ENCODE results near the gene IL10. TPM values are rescaled to one million over a fixed set of nuclear protein-coding genes. Genes with fewer than 3 reads are reported as not detected.

IL10 gene
- total RNA-seq, 1 donor from 2014 or later, result not detected

DNA sequence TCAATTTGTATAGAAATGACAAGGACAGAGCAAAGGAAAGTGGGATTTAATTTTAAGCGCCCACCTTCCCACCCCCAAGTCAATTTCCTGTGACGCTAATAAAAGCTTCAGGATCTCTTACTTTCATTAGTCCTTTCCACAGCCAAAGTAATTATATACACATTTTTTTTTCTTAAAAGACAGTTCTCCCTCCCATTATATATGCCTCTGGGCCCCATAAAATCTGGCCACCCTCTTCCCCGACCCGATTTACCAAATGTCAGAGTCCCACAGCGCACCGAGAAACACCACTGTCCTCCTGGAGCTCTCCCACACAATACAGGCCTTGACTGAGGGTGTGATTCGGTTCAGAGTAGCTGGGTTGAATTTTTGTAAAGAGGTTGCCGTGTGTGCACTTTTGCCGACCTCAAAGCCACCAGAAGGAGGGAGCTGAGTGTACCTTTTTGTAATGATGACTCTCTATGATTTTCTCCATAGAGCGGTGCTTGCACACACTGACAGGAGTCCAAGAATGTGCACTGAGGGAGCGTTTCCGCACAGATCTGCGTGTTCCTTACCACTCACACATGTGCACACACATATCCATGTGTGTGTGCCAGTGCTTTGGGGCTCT is 26.2 kb upstream of the IL10 start:
- H3K4me3 Mint-ChIP-seq (ENCODE audit: unreplicated experiment), result no peak overlapping the region
- peaks cover 8% of the 10 kb centered on the region for H3K27me3 Mint-ChIP-seq (ENCODE audit: low read depth)
- no peaks in the 10 kb centered on the region for H3K9me3 Mint-ChIP-seq (ENCODE audit: low read depth)
- TF ChIP-seq, protein P1, sequence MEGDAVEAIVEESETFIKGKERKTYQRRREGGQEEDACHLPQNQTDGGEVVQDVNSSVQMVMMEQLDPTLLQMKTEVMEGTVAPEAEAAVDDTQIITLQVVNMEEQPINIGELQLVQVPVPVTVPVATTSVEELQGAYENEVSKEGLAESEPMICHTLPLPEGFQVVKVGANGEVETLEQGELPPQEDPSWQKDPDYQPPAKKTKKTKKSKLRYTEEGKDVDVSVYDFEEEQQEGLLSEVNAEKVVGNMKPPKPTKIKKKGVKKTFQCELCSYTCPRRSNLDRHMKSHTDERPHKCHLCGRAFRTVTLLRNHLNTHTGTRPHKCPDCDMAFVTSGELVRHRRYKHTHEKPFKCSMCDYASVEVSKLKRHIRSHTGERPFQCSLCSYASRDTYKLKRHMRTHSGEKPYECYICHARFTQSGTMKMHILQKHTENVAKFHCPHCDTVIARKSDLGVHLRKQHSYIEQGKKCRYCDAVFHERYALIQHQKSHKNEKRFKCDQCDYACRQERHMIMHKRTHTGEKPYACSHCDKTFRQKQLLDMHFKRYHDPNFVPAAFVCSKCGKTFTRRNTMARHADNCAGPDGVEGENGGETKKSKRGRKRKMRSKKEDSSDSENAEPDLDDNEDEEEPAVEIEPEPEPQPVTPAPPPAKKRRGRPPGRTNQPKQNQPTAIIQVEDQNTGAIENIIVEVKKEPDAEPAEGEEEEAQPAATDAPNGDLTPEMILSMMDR (IDR thresholded peaks at IDR 0.05), result peak; percentile 11
- DNase-seq (ENCODE audit: low spot score), result no peak
- no peaks in the 10 kb centered on the region for H3K36me3 Mint-ChIP-seq (ENCODE audit: low read depth)
- H3K27ac Mint-ChIP-seq (ENCODE audit: unreplicated experiment), result no peak overlapping the region
- no peaks in the 10 kb centered on the region for H3K4me1 Mint-ChIP-seq (ENCODE audit: low read depth)

DNA sequence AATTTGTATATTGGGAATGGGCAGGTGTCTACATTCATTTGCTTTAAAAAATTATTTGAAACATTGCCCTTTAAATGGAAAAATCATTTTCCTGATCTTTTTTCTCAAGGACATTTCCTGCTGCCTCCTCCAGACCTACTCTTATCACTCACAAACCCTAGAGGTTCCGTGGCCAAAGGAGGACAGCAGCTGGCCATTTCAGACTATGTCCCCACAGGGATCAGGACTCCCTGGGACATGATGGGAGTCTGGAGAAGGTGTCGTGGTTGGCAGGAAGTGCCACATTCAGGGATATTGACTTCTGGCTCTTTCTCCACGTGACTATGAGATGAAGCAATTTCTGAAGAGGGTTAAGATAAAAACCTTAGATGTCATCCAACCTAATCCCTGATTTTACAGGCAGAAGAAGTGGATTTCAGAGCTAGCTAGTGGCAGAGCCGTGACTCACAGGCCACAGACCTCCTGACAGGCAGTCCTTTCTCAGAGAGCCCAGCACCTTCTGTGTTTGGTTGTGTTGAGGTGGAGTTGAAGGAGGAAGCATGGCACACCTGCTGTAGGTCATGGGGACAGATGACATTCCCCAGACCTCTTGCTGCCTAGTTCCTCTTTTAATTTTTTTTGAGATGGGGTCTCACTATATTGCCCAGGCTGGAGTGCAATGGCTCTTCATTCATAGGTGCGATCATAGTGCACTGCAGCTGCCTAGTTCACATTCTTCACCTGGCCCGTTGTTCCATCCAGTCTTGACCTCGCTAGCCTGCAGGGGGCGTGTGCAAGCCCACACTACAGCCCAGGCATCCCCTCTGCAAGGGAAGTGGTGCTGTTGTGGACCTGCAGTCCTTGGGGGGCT is 25.5 kb upstream of the IL10 start:
- H3K36me3 Mint-ChIP-seq (ENCODE audit: low read depth), result no peaks in the 10 kb centered on the region
- no peak overlapping the region for H3K4me3 Mint-ChIP-seq (ENCODE audit: unreplicated experiment)
- no peaks in the 10 kb centered on the region for H3K9me3 Mint-ChIP-seq (ENCODE audit: low read depth)
- TF ChIP-seq, protein P1 (IDR thresholded peaks at IDR 0.05), result peak; percentile 58
- no peak overlapping the region for H3K27ac Mint-ChIP-seq (ENCODE audit: unreplicated experiment)
- H3K4me1 Mint-ChIP-seq (ENCODE audit: low read depth), result no peaks in the 10 kb centered on the region
- no peak for DNase-seq (ENCODE audit: low spot score)
- H3K27me3 Mint-ChIP-seq (ENCODE audit: low read depth), result peaks cover 8% of the 10 kb centered on the region

DNA sequence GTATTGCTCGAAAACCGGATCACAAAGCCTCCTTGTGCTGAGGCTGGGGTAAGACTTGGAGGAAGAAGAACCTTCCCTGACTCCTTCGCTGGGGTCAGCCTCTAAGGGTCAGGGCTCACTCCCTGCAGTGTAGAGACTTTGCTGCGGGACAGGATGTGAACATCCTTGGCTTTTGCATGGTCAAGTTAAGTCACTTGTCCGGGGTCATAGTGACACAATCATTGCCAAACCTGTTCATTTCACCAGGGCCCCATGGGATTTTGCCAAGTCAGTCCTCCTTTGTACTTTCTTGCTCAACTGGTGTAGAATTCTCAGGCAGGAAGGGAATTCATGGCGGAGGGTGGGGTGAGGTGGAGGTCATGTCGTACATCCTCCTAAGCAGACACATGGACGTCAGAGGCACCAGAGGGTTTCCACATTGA is 24.7 kb upstream of the IL10 start:
- Mint-ChIP-seq H3K4me3 (ENCODE audit: unreplicated experiment) (no peak overlapping the region), H3K27ac (ENCODE audit: unreplicated experiment) (no peak overlapping the region), H3K9me3 (ENCODE audit: low read depth) (no peaks in the 10 kb centered on the region), H3K4me1 (ENCODE audit: low read depth) (peaks cover 6% of the 10 kb centered on the region), H3K36me3 (ENCODE audit: low read depth) (no peaks in the 10 kb centered on the region), H3K27me3 (ENCODE audit: low read depth) (peaks cover 6% of the 10 kb centered on the region)
- DNase-seq (ENCODE audit: low spot score), result no peak
- TF ChIP-seq, protein P1 (IDR thresholded peaks at IDR 0.05), result no peak

DNA sequence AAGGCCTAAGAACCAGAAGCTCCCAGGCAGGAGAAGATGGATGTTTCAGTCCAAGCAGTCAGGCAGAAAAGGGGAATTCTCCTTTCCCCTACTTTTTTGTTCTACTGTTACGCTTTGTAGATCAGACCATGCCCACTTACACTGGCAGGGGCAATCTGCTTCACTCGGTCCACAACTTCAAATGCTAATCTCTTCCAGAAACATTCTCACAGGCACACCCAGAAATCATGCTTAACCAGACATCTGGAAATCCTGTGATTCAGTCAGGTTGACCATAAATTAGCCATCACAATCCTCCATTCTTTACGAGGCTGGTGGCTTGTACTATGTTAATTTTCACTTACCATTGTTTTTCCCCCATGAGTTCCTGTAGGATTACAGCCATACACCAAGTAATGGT is 23.8 kb upstream of the IL10 start:
- H3K4me3 Mint-ChIP-seq (ENCODE audit: unreplicated experiment), result no peak overlapping the region
- TF ChIP-seq, protein P1 (IDR thresholded peaks at IDR 0.05), result no peak
- H3K27ac Mint-ChIP-seq (ENCODE audit: unreplicated experiment), result no peak overlapping the region
- peaks cover 12% of the 10 kb centered on the region for H3K4me1 Mint-ChIP-seq (ENCODE audit: low read depth)
- no peak for DNase-seq (ENCODE audit: low spot score)
- no peaks in the 10 kb centered on the region for H3K9me3 Mint-ChIP-seq (ENCODE audit: low read depth)
- peaks cover 4% of the 10 kb centered on the region for H3K27me3 Mint-ChIP-seq (ENCODE audit: low read depth)
- H3K36me3 Mint-ChIP-seq (ENCODE audit: low read depth), result no peaks in the 10 kb centered on the region

DNA sequence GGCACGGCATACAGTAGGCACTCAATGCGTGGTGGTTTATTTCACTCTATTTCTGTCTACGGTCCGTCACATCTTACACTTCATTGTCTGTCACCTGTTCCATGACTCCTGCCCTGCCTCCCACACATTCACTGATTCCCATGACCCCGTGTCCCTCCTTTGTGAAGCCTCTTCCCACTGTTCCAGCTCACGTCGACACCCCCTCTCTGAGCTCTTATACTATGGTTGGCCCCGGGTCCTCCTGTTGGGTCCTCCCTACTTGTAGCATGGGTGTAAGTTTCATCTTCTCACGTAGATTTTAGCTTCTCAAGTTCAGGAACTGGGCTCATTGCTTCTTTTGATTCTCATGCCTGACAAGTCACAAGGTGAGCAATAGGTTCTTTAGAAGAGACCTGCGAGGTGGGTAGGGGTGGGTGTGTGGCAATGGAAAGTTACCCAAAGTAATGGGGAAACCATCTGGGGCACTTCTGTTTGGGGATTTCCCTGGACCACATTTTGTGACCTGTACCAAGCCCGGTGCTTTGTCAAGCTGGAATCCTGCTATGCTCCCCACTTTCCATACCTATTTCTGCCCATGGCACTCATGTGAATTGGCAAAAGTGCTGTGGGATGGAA is 22.1 kb upstream of the IL10 start:
- no peak for DNase-seq (ENCODE audit: low spot score)
- peak overlapping the region; percentile 14 for H3K27ac Mint-ChIP-seq (ENCODE audit: unreplicated experiment)
- peaks cover 12% of the 10 kb centered on the region for H3K4me1 Mint-ChIP-seq (ENCODE audit: low read depth)
- no peaks in the 10 kb centered on the region for H3K36me3 Mint-ChIP-seq (ENCODE audit: low read depth)
- H3K27me3 Mint-ChIP-seq (ENCODE audit: low read depth), result no peaks in the 10 kb centered on the region
- H3K4me3 Mint-ChIP-seq (ENCODE audit: unreplicated experiment), result no peak overlapping the region
- H3K9me3 Mint-ChIP-seq (ENCODE audit: low read depth), result no peaks in the 10 kb centered on the region
- TF ChIP-seq, protein P1 (IDR thresholded peaks at IDR 0.05), result no peak

All from chondrocyte (in vitro differentiated cells).